GM12892 (cell line): Measurements from ENCODE around the gene TMEM163.
"Not testable (repeated sequence)": the region's sequence is repeated elsewhere in the genome, so short reads cannot be mapped to it uniquely, and the experiment has no call there.

ENCODE experiments used
- DNase-seq: peaks from one replicate; pipeline ENCODE4 v3.0.0; 2011; ENCODE audit not compliant: insufficient read length
- FAIRE-seq: peaks from 2 replicates; lab custom pipeline; 2011; peaks lifted over from hg19 to GRCh38; lab: Jason Lieb, UNC
- POLR2A ChIP-seq: IDR thresholded peaks from 2 replicates; pipeline ENCODE4 v1.6.1; 2011; ENCODE audit warnings: low read depth, low read length, control low read depth
- POLR2AphosphoS5 ChIP-seq: IDR thresholded peaks from 2 replicates; pipeline ENCODE4 v1.6.1; 2011; ENCODE audit warnings: low read depth, low read length, control low read depth
- TAF1 ChIP-seq: IDR thresholded peaks from 2 replicates; pipeline ENCODE4 v1.6.1; 2011; ENCODE audit warnings: low read depth, mild to moderate bottlenecking, control low read depth, low read length, borderline replicate concordance

The TMEM163 gene

GRCh38 chr2:134498654-134499053, 220.1 kb downstream of the TMEM163 start:
- FAIRE-seq: no peak
- DNase-seq: no peak
- no peak for TF ChIP-seq POLR2AphosphoS5
- TF ChIP-seq TAF1: no peak
- no peak for TF ChIP-seq POLR2A

- DNase-seq (no peak), FAIRE-seq (no peak)
- no peak for TF ChIP-seq POLR2A
- no peak for TF ChIP-seq POLR2AphosphoS5
- TF ChIP-seq TAF1: no peak
These were observed 225.0 kb downstream of the TMEM163 start for GRCh38 chr2:134493797-134494196.

- TF ChIP-seq POLR2AphosphoS5 (no peak), TAF1 (no peak), POLR2A (no peak)
- FAIRE-seq: peak; percentile 5
- no peak for DNase-seq
These were observed 226.9 kb downstream of the TMEM163 start for GRCh38 chr2:134491771-134492441.

GRCh38 chr2:134491022-134491421, 227.8 kb downstream of the TMEM163 start:
- TF ChIP-seq POLR2AphosphoS5 (no peak), POLR2A (no peak), TAF1 (no peak)
- FAIRE-seq (no peak), DNase-seq (no peak)

- no peak for TF ChIP-seq POLR2A
- no peak for TF ChIP-seq TAF1
- no peak for TF ChIP-seq POLR2AphosphoS5
- FAIRE-seq: no peak
- DNase-seq: no peak
These were observed 228.2 kb downstream of the TMEM163 start for GRCh38 chr2:134490559-134490958.

GRCh38 chr2:134489732-134490384, 228.9 kb downstream of the TMEM163 start:
- no peak for FAIRE-seq
- TF ChIP-seq POLR2A: no peak
- no peak for TF ChIP-seq POLR2AphosphoS5
- TF ChIP-seq TAF1: no peak

GRCh38 chr2:134482766-134483340, 235.9 kb downstream of the TMEM163 start:
- DNase-seq (no peak), FAIRE-seq (no peak)
- TF ChIP-seq TAF1 (no peak), POLR2AphosphoS5 (no peak), POLR2A (no peak)

More at GRCh38 chr2:134489732-134490384, 228.9 kb downstream of the TMEM163 start:
- DNase-seq: no peak

- FAIRE-seq (no peak), DNase-seq (no peak)
- no peak for TF ChIP-seq POLR2A
- TF ChIP-seq TAF1: no peak
- TF ChIP-seq POLR2AphosphoS5: no peak
These were observed 236.6 kb downstream of the TMEM163 start for GRCh38 chr2:134482131-134482723.

- FAIRE-seq: no peak
- TF ChIP-seq TAF1 (no peak), POLR2A (no peak), POLR2AphosphoS5 (no peak)
- DNase-seq: no peak
These were observed 239.0 kb downstream of the TMEM163 start for GRCh38 chr2:134479696-134480330.

GRCh38 chr2:134476982-134477381, 241.8 kb downstream of the TMEM163 start:
- not testable (repeated sequence) for FAIRE-seq, DNase-seq

GRCh38 chr2:134470561-134471168, 248.1 kb downstream of the TMEM163 start:
- no peak for FAIRE-seq
- TF ChIP-seq POLR2A (no peak), POLR2AphosphoS5 (no peak), TAF1 (no peak)
- DNase-seq: no peak
